Activated B cell treated with CpG ODN at 0.5 μM for 24 hours (primary cell): ENCODE results near the gene ELP4. TPM values are rescaled to one million over a fixed set of nuclear protein-coding genes. Genes with fewer than 3 reads are reported as not detected.

ENCODE experiments used
- total RNA-seq: library from RNA; stranded (reverse); gene quantifications from 2 replicates; pipeline ENCODE4 v1.2.3, GENCODE V29; 2022

ELP4 gene
- total RNA-seq, 1 donor from 2014 or later, result 25.5 TPM

Other genes with a start within 250 kb of the ELP4 start
- gene DCDC1, start 140.0 kb upstream of the ELP4 start, total RNA-seq, result not detected in 2 replicates
- gene DNAJC24, start 139.9 kb upstream of the ELP4 start, total RNA-seq, result 21.2 and 26.3 TPM in 2 replicates
- gene IMMP1L, start 145 bp upstream of the ELP4 start, total RNA-seq, result 16.6 and 17.9 TPM in 2 replicates